IMR-90 (cell line): ENCODE results near the gene EFHD2.

Experiments
- CEBPB ChIP-seq: IDR thresholded peaks from 2 replicates; pipeline ENCODE4 v1.6.1; 2012; ENCODE audit warnings: low read depth, low read length, improper control_type of control experiment
- CHD1 ChIP-seq: IDR thresholded peaks from 2 replicates; pipeline ENCODE4 v1.6.1; 2012; ENCODE audit warnings: low read depth, low read length, improper control_type of control experiment
- FOS ChIP-seq: fragments of 150-350 bp; IDR thresholded peaks from 2 replicates; pipeline ENCODE4 v1.6.1; 2016; ENCODE audit warnings: low read depth, low read length
- MAFK ChIP-seq: IDR thresholded peaks from 2 replicates; pipeline ENCODE4 v1.6.1; 2012; ENCODE audit warnings: low read depth, low read length, improper control_type of control experiment
- MXI1 ChIP-seq: IDR thresholded peaks from 2 replicates; pipeline ENCODE4 v1.6.1; 2012; ENCODE audit warnings: low read depth, mild to moderate bottlenecking, low read length, moderate library complexity, borderline replicate concordance
- POLR2A ChIP-seq: IDR thresholded peaks from 2 replicates; pipeline ENCODE4 v1.6.1; 2012; ENCODE audit warnings: mild to moderate bottlenecking, low read depth, low read length
- RAD21 ChIP-seq: IDR thresholded peaks from 2 replicates; pipeline ENCODE4 v1.6.1; 2012; ENCODE audit warnings: low read length, improper control_type of control experiment
- RFX5 ChIP-seq: IDR thresholded peaks from 2 replicates; pipeline ENCODE4 v1.8.0; 2012; ENCODE audit warnings: low read depth, mild to moderate bottlenecking, low read length, moderate library complexity
- SMC3 ChIP-seq: fragments of 150-350 bp; IDR thresholded peaks from 2 replicates; pipeline ENCODE4 v1.6.1; 2016; ENCODE audit warnings: low read depth, mild to moderate bottlenecking, antibody characterized with exemption, low read length, moderate library complexity
- TF ChIP-seq, protein P1 (sequence below): conservative IDR thresholded peaks from 2 replicates; pipeline ENCODE4 v1.5.1; 2012; ENCODE audit warnings: mild to moderate bottlenecking, low read depth, low read length, improper control_type of control experiment

DNA sequence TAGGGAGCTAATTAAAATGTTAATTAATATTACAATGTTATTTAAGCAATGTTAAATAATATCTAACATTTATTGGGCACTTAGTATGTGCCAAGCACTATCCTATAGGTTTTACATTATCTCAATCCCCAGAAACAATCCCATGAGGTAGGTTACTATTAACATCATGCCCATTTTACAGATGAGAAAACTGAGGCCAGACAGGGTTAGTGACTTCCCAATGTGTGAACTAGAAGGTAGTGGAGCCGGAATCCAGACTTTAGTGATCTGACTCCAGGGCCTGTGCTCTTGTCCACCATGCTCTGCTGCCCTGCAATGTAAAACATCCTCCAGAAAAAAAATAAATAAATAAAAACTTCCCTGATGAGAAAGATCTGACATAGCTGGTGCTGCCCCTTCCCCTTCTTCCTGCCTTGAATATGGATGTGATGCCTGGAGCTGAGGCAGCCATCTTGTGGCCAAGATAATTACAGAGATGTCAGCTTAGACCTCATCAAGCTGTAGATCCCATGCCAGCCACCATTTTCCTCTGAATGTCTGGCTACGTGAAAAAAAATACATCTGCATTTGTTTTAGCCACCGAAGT is 39.3 kb downstream of the EFHD2 start:
- TF ChIP-seq, protein P1, sequence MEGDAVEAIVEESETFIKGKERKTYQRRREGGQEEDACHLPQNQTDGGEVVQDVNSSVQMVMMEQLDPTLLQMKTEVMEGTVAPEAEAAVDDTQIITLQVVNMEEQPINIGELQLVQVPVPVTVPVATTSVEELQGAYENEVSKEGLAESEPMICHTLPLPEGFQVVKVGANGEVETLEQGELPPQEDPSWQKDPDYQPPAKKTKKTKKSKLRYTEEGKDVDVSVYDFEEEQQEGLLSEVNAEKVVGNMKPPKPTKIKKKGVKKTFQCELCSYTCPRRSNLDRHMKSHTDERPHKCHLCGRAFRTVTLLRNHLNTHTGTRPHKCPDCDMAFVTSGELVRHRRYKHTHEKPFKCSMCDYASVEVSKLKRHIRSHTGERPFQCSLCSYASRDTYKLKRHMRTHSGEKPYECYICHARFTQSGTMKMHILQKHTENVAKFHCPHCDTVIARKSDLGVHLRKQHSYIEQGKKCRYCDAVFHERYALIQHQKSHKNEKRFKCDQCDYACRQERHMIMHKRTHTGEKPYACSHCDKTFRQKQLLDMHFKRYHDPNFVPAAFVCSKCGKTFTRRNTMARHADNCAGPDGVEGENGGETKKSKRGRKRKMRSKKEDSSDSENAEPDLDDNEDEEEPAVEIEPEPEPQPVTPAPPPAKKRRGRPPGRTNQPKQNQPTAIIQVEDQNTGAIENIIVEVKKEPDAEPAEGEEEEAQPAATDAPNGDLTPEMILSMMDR, result no peak
- TF ChIP-seq FOS (no peak), POLR2A (no peak), RAD21 (no peak), RFX5 (no peak), CHD1 (no peak), SMC3 (no peak), MXI1 (no peak), CEBPB (no peak), MAFK (no peak)
